ENCODE results near the gene ELP2.

The ELP2 gene

GRCh38 chr18:36120297-36120696, 9.4 kb upstream of the ELP2 start:
- no peak for DNase-seq

GRCh38 chr18:36124841-36125240, 4.9 kb upstream of the ELP2 start:
- DNase-seq: no peak

GRCh38 chr18:36126668-36127067, 3.0 kb upstream of the ELP2 start:
- DNase-seq: no peak

- DNase-seq: peak; percentile 12
These were observed 1.7 kb upstream of the ELP2 start for GRCh38 chr18:36127836-36128529.

GRCh38 chr18:36128530-36128870, 1.2 kb upstream of the ELP2 start:
- DNase-seq: peak; percentile 21

- DNase-seq: no peak
These were observed 796 bp upstream of the ELP2 start for GRCh38 chr18:36128907-36129299.

GRCh38 chr18:36130039-36130831, 536 bp downstream of the ELP2 start:
- DNase-seq: no peak

GRCh38 chr18:36130883-36131653, 1.4 kb downstream of the ELP2 start:
- DNase-seq: no peak

GRCh38 chr18:36131692-36132483, 2.2 kb downstream of the ELP2 start:
- DNase-seq: no peak

- no peak for DNase-seq
These were observed 3.1 kb downstream of the ELP2 start for GRCh38 chr18:36132756-36133155.

- DNase-seq: no peak
These were observed 5.6 kb downstream of the ELP2 start for GRCh38 chr18:36135264-36135663.

GRCh38 chr18:36139245-36139644, 9.5 kb downstream of the ELP2 start:
- DNase-seq: no peak

- no peak for DNase-seq
These were observed 11.9 kb downstream of the ELP2 start for GRCh38 chr18:36141576-36141975.

GRCh38 chr18:36142751-36143150, 13.1 kb downstream of the ELP2 start:
- no peak for DNase-seq

- no peak for DNase-seq
These were observed 13.7 kb downstream of the ELP2 start for GRCh38 chr18:36143391-36143790.

GRCh38 chr18:36149514-36150289, 20.0 kb downstream of the ELP2 start:
- DNase-seq: no peak

GRCh38 chr18:36152781-36153180, 23.1 kb downstream of the ELP2 start:
- DNase-seq: peak; percentile 40

- peak; percentile 97 for DNase-seq
These were observed 23.5 kb downstream of the ELP2 start for GRCh38 chr18:36153203-36153602.

GRCh38 chr18:36153771-36154170, 24.1 kb downstream of the ELP2 start:
- no peak for DNase-seq

- peak; percentile 63 for DNase-seq
These were observed 26.4 kb downstream of the ELP2 start for GRCh38 chr18:36155851-36156757.

GRCh38 chr18:36157441-36157840, 27.7 kb downstream of the ELP2 start:
- peak; percentile 56 for DNase-seq
